ENCODE results near the gene SON.

- TF ChIP-seq ZNF274 (IDR thresholded peaks at IDR 0.05; ENCODE audit: low read depth, low read length) = no peak
- no peak for TF ChIP-seq YY1 (IDR thresholded peaks at IDR 0.05; ENCODE audit: insufficient read depth, insufficient read length)
Measured at GRCh38 chr21:33578959-33579542, 36.2 kb downstream of the SON start.
